UCSD-AML1 (cell line): ENCODE data around the gene TPSD1.
"Not testable (repeated sequence)": the region's sequence is repeated elsewhere in the genome, so short reads cannot be mapped to it uniquely, and the experiment has no call there.

Experiments used
- DNase-seq: peaks from one replicate; lab custom pipeline; 2025; ENCODE audit not compliant: unreplicated experiment; lab: John Stamatoyannopoulos, UW

TPSD1 gene

GRCh38 chr16:1240436-1240835 is 15.4 kb upstream of the TPSD1 start, which contains the start of gene TPSAB1:
Gene TPSAB1 (plus strand): TSS chr16:1240705. CDS start chr16:1240939, 234 bp downstream.
- not testable (repeated sequence) for DNase-seq

GRCh38 chr16:1241081-1241480 is 14.8 kb upstream of the TPSD1 start:
- DNase-seq: not testable (repeated sequence)

- DNase-seq: not testable (repeated sequence)
Measured at GRCh38 chr16:1243363-1243762, 12.5 kb upstream of the TPSD1 start.

- not testable (repeated sequence) for DNase-seq
Measured at GRCh38 chr16:1243907-1244850, 11.7 kb upstream of the TPSD1 start.

- peak; percentile 81 for DNase-seq
Measured at GRCh38 chr16:1244881-1245280, 11.0 kb upstream of the TPSD1 start.

GRCh38 chr16:1245452-1246020 is 10.3 kb upstream of the TPSD1 start:
- peak; percentile 48 for DNase-seq

GRCh38 chr16:1247903-1248537 is 7.8 kb upstream of the TPSD1 start:
- DNase-seq: not testable (repeated sequence)

GRCh38 chr16:1249031-1249755 is 6.7 kb upstream of the TPSD1 start:
- DNase-seq: not testable (repeated sequence)

GRCh38 chr16:1253701-1254364 is 2.0 kb upstream of the TPSD1 start:
- not testable (repeated sequence) for DNase-seq

- DNase-seq: not testable (repeated sequence)
Measured at GRCh38 chr16:1254821-1255220, 1.0 kb upstream of the TPSD1 start.

GRCh38 chr16:1256296-1256873 is 516 bp downstream of the TPSD1 start:
- DNase-seq: not testable (repeated sequence)

- DNase-seq: no peak
Measured at GRCh38 chr16:1256874-1257322, 1.0 kb downstream of the TPSD1 start.

- DNase-seq: no peak
Measured at GRCh38 chr16:1257561-1258224, 1.8 kb downstream of the TPSD1 start.

GRCh38 chr16:1258225-1258600 is 2.3 kb downstream of the TPSD1 start:
- DNase-seq: no peak

GRCh38 chr16:1258906-1259759 is 3.3 kb downstream of the TPSD1 start:
- peak; percentile 18 for DNase-seq

- no peak for DNase-seq
Measured at GRCh38 chr16:1259760-1260068, 3.8 kb downstream of the TPSD1 start.

GRCh38 chr16:1260101-1260680 is 4.3 kb downstream of the TPSD1 start:
- DNase-seq: no peak

- no peak for DNase-seq
Measured at GRCh38 chr16:1261131-1261892, 5.4 kb downstream of the TPSD1 start.
